ENCODE data around the gene DHRS12.

DNA sequence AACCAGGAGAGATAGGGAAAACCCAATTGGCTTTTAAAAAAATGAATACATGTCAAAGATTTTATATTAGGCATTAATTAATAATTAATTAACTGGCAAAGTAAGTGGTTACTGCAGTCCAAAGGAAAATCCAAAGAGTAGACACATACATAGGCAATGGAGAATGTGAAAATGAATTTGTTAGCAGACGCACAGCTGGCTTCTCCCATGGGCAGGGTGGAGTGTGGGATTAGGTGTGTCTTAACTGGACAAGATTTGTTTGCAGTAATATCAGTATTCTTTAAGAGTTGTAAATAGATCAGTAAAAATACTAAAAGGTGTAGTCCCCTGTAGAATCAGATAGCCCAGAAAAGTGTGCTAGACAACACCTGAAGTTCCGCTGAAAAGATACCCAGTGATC lies 58.7 kb downstream of the DHRS12 start:
- TF ChIP-seq, protein P1, sequence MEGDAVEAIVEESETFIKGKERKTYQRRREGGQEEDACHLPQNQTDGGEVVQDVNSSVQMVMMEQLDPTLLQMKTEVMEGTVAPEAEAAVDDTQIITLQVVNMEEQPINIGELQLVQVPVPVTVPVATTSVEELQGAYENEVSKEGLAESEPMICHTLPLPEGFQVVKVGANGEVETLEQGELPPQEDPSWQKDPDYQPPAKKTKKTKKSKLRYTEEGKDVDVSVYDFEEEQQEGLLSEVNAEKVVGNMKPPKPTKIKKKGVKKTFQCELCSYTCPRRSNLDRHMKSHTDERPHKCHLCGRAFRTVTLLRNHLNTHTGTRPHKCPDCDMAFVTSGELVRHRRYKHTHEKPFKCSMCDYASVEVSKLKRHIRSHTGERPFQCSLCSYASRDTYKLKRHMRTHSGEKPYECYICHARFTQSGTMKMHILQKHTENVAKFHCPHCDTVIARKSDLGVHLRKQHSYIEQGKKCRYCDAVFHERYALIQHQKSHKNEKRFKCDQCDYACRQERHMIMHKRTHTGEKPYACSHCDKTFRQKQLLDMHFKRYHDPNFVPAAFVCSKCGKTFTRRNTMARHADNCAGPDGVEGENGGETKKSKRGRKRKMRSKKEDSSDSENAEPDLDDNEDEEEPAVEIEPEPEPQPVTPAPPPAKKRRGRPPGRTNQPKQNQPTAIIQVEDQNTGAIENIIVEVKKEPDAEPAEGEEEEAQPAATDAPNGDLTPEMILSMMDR (IDR thresholded peaks at IDR 0.05): no peak
- TF ChIP-seq POLR2A (IDR thresholded peaks at IDR 0.05): no peak

All from lower leg skin (tissue), 3 donors.